Measurements from ENCODE around the gene PTPN20. TPM values are rescaled to one million over a fixed set of nuclear protein-coding genes. Genes with fewer than 3 reads are reported as not detected.
"Not testable (repeated sequence)": the region's sequence is repeated elsewhere in the genome, so short reads cannot be mapped to it uniquely, and the experiment has no call there.

PTPN20 gene
- total RNA-seq, 2 experiments from 2014 or later: 1.3 to 2.0 TPM

- ATAC-seq: peak; percentile 60
- H3K4me3 Mint-ChIP-seq; H3K9me3 Mint-ChIP-seq (ENCODE audit: low read depth); H3K27ac Mint-ChIP-seq; H3K4me1 Mint-ChIP-seq; H3K36me3 Mint-ChIP-seq (ENCODE audit: low read depth); POLR2A ChIA-PET; CTCF ChIA-PET; DNase-seq; H3K27me3 Mint-ChIP-seq; intact Hi-C loops (cut with DNase I, micrococcal nuclease): not testable (repeated sequence)
Observed at GRCh38 chr10:46907185-46908117, 3.8 kb upstream of the PTPN20 start.

GRCh38 chr10:46922498-46922897 lies 11.3 kb downstream of the PTPN20 start:
- H3K9me3 Mint-ChIP-seq (ENCODE audit: low read depth); H3K36me3 Mint-ChIP-seq (ENCODE audit: low read depth); DNase-seq; H3K4me3 Mint-ChIP-seq; H3K27ac Mint-ChIP-seq; intact Hi-C loops (cut with DNase I, micrococcal nuclease); H3K4me1 Mint-ChIP-seq; CTCF ChIA-PET; H3K27me3 Mint-ChIP-seq; ATAC-seq; POLR2A ChIA-PET: not testable (repeated sequence)

GRCh38 chr10:46925156-46925555 lies 13.9 kb downstream of the PTPN20 start:
- intact Hi-C loops (cut with DNase I, micrococcal nuclease); H3K4me1 Mint-ChIP-seq; H3K4me3 Mint-ChIP-seq; ATAC-seq; H3K27me3 Mint-ChIP-seq; CTCF ChIA-PET; H3K27ac Mint-ChIP-seq; DNase-seq; POLR2A ChIA-PET; H3K36me3 Mint-ChIP-seq (ENCODE audit: low read depth); H3K9me3 Mint-ChIP-seq (ENCODE audit: low read depth): not testable (repeated sequence)

GRCh38 chr10:46925853-46926252 lies 14.6 kb downstream of the PTPN20 start:
- CTCF ChIA-PET; H3K36me3 Mint-ChIP-seq (ENCODE audit: low read depth); ATAC-seq; POLR2A ChIA-PET; H3K27ac Mint-ChIP-seq; H3K9me3 Mint-ChIP-seq (ENCODE audit: low read depth); H3K4me3 Mint-ChIP-seq; H3K27me3 Mint-ChIP-seq; DNase-seq; intact Hi-C loops (cut with DNase I, micrococcal nuclease); H3K4me1 Mint-ChIP-seq: not testable (repeated sequence)

- intact Hi-C loops (cut with DNase I, micrococcal nuclease); H3K9me3 Mint-ChIP-seq (ENCODE audit: low read depth); H3K27ac Mint-ChIP-seq; CTCF ChIA-PET; H3K27me3 Mint-ChIP-seq; H3K36me3 Mint-ChIP-seq (ENCODE audit: low read depth); ATAC-seq; DNase-seq; POLR2A ChIA-PET; H3K4me1 Mint-ChIP-seq; H3K4me3 Mint-ChIP-seq: not testable (repeated sequence)
Observed at GRCh38 chr10:46928810-46929209, 17.6 kb downstream of the PTPN20 start.

GRCh38 chr10:46932383-46932782 lies 21.2 kb downstream of the PTPN20 start:
- intact Hi-C loops (cut with DNase I, micrococcal nuclease); H3K36me3 Mint-ChIP-seq (ENCODE audit: low read depth); CTCF ChIA-PET; POLR2A ChIA-PET; H3K4me3 Mint-ChIP-seq; DNase-seq; H3K9me3 Mint-ChIP-seq (ENCODE audit: low read depth); H3K4me1 Mint-ChIP-seq; H3K27me3 Mint-ChIP-seq; ATAC-seq; H3K27ac Mint-ChIP-seq: not testable (repeated sequence)

- POLR2A ChIA-PET; intact Hi-C loops (cut with DNase I, micrococcal nuclease): not testable (repeated sequence)
Observed at GRCh38 chr10:46941091-46941490, 29.9 kb downstream of the PTPN20 start.

GRCh38 chr10:46948687-46949518 lies 37.7 kb downstream of the PTPN20 start:
- H3K4me1 Mint-ChIP-seq; H3K27me3 Mint-ChIP-seq; ATAC-seq; CTCF ChIA-PET; H3K4me3 Mint-ChIP-seq; H3K9me3 Mint-ChIP-seq (ENCODE audit: low read depth); DNase-seq; H3K27ac Mint-ChIP-seq; intact Hi-C loops (cut with DNase I, micrococcal nuclease); H3K36me3 Mint-ChIP-seq (ENCODE audit: low read depth); POLR2A ChIA-PET: not testable (repeated sequence)

More at GRCh38 chr10:46941091-46941490, 29.9 kb downstream of the PTPN20 start:
- H3K27me3 Mint-ChIP-seq; CTCF ChIA-PET; H3K4me1 Mint-ChIP-seq; H3K36me3 Mint-ChIP-seq (ENCODE audit: low read depth); H3K27ac Mint-ChIP-seq; H3K9me3 Mint-ChIP-seq (ENCODE audit: low read depth); DNase-seq; H3K4me3 Mint-ChIP-seq: not testable (repeated sequence)
- ATAC-seq: peak; percentile 63

GRCh38 chr10:46952540-46952939 lies 41.3 kb downstream of the PTPN20 start:
- H3K4me1 Mint-ChIP-seq; H3K27me3 Mint-ChIP-seq; H3K9me3 Mint-ChIP-seq (ENCODE audit: low read depth); H3K27ac Mint-ChIP-seq; intact Hi-C loops (cut with DNase I, micrococcal nuclease); H3K4me3 Mint-ChIP-seq; H3K36me3 Mint-ChIP-seq (ENCODE audit: low read depth); POLR2A ChIA-PET; ATAC-seq; DNase-seq; CTCF ChIA-PET: not testable (repeated sequence)

GRCh38 chr10:46960742-46961141 lies 49.5 kb downstream of the PTPN20 start:
- H3K9me3 Mint-ChIP-seq (ENCODE audit: low read depth); intact Hi-C loops (cut with DNase I, micrococcal nuclease); H3K36me3 Mint-ChIP-seq (ENCODE audit: low read depth); ATAC-seq; H3K27me3 Mint-ChIP-seq; H3K27ac Mint-ChIP-seq; DNase-seq; H3K4me1 Mint-ChIP-seq; H3K4me3 Mint-ChIP-seq; POLR2A ChIA-PET; CTCF ChIA-PET: not testable (repeated sequence)

GRCh38 chr10:46963356-46963755 lies 52.1 kb downstream of the PTPN20 start:
- H3K27ac Mint-ChIP-seq; H3K4me1 Mint-ChIP-seq; H3K9me3 Mint-ChIP-seq (ENCODE audit: low read depth); intact Hi-C loops (cut with DNase I, micrococcal nuclease); DNase-seq; POLR2A ChIA-PET; CTCF ChIA-PET; H3K36me3 Mint-ChIP-seq (ENCODE audit: low read depth); H3K4me3 Mint-ChIP-seq; H3K27me3 Mint-ChIP-seq; ATAC-seq: not testable (repeated sequence)

- H3K4me1 Mint-ChIP-seq; H3K36me3 Mint-ChIP-seq (ENCODE audit: low read depth); DNase-seq; H3K27me3 Mint-ChIP-seq; intact Hi-C loops (cut with DNase I, micrococcal nuclease); H3K9me3 Mint-ChIP-seq (ENCODE audit: low read depth); H3K27ac Mint-ChIP-seq; POLR2A ChIA-PET; CTCF ChIA-PET; H3K4me3 Mint-ChIP-seq; ATAC-seq: not testable (repeated sequence)
Observed at GRCh38 chr10:46967013-46967412, 55.8 kb downstream of the PTPN20 start.
